Measurements from ENCODE around the gene ASPG. TPM values are rescaled to one million over a fixed set of nuclear protein-coding genes. Genes with fewer than 3 reads are reported as not detected.

The ASPG gene
- total RNA-seq, 2 donors from 2014 or later = 0.30 TPM; not detected in 1

DNA sequence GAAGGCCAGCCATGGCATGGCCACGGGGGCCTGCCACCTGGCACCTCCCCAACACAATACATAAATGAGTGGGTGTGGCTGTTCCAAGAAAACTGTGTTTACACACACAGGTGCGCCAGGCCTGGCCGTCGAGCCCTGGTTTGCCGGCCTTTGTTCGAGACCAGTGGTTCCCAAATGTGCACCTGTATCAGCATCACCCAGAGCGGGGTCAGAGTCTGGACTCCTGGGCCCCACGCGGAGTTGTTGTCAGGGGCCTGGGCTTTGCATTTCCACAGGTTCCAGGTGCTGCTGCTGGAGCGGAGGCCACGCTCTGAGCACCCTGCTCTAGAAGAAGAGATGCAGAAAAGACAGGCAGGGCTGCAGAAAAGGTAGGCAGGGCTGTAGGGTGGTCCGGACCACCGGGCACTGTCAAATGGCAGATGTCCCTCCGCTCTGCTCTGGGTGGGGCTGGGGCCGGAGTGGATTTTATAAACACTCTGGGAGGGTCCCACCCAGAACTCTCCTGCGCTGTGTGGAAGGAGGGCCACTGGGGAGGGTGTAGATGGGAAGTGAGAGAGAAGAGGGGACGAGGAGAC lies 4.2 kb upstream of the ASPG start:
- Mint-ChIP-seq H3K27me3 (ENCODE audit: low read depth) (peaks cover 8% of the 10 kb centered on the region), H3K4me1 (ENCODE audit: low read depth) (peaks cover 20% of the 10 kb centered on the region), H3K9me3 (no peaks in the 10 kb centered on the region), H3K4me3 (no peak overlapping the region), H3K27ac (no peak overlapping the region), H3K36me3 (ENCODE audit: insufficient read depth in 2 of 2) (no peaks in the 10 kb centered on the region)
- DNase-seq (no peak), ATAC-seq (replicated peaks in 1 of 2) (no peak)

DNA sequence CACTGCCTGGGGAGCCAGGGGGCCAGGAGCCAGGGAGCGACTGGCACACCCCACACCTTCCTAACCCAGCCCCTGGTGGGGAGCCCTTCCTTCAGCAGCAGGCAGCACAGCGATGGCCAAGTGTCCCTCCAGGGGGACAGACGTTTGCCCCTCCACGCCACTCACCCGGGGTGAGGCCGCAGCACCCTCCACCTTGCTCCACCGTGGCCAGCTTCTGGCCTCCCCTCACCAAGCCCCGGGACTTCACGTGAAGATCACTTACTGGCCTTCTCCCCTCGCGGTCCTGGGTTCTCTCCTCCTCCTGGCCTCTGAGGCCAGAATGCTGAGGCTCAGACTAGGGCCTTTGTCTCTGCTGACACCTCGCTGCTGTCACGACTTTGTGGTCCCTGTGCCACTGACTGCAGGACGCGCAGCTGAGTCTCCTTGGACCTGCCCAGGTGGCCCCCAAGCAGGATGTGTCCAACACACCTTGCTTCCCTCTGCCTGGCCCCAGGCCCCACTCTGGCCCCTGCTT lies 3.5 kb upstream of the ASPG start:
- ATAC-seq (replicated peaks in 1 of 2) (no peak), DNase-seq (no peak)
- Mint-ChIP-seq H3K4me1 (ENCODE audit: low read depth) (peaks cover 15% of the 10 kb centered on the region), H3K9me3 (no peaks in the 10 kb centered on the region), H3K36me3 (ENCODE audit: insufficient read depth in 2 of 2) (no peaks in the 10 kb centered on the region), H3K27ac (no peak overlapping the region), H3K4me3 (no peak overlapping the region), H3K27me3 (ENCODE audit: low read depth) (peaks cover 8% of the 10 kb centered on the region)

DNA sequence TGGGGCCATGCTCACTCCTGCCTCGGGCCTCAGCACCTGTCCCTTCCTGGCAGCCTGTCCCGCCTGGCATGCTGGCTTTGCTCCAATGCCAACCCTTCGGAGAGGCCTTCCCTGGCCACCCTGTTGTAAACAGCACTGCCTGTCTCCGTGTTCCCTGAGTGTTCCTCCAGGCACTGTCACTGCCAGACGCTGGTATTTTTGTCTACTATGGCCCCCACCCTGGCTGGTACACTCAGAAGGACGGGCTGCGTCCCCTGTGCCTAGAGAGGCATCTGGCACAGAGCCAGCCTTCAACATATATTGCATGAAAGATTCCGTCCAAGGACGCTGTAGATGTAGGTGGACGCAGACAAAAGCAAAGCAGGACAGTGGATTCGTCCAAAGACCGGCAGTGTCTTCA lies 2.7 kb upstream of the ASPG start:
- DNase-seq (no peak), ATAC-seq (replicated peaks in 1 of 2) (no peak)
- Mint-ChIP-seq H3K27ac (no peak overlapping the region), H3K9me3 (no peaks in the 10 kb centered on the region), H3K36me3 (ENCODE audit: insufficient read depth in 2 of 2) (no peaks in the 10 kb centered on the region), H3K4me1 (ENCODE audit: low read depth) (peaks cover 11% of the 10 kb centered on the region), H3K27me3 (ENCODE audit: low read depth) (peaks cover 8% of the 10 kb centered on the region), H3K4me3 (no peak overlapping the region)

DNA sequence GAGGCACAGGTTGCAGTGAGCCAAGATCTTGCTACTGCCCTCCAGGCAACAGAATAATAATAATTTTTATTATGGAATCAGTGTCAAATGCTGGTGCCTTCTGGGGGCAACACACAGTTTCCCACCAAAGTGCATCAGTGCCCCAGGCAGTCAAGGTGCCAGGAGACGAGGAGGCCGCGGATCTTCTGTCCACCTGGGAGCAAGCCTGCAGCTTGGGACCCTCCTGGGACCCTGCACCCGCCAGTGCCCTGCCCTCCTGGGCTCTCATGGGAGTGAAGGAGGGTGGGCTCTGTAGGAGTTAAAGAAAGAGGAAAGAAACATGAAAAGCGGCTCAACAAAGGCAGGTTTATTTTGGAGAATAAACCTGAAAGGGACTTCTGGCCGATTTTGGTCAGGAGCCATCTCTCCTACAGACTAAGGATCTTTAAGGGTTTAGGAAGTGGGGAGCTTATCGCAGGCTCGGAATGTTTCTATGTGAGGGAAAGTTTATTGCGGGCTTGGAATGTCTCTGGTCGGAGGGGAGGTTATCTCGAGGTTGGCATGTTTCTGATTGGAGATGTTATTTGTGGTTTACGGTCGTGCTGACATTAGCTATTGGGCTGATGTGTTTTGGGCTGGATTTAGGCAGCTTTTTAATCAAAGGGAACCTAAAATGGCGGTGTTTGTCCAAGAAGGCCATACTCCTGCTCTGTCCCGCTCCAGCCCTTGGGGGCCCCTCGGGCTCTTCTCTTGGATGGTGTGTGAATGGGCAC lies 1.1 kb upstream of the ASPG start:
- Mint-ChIP-seq H3K4me3 (peak overlapping the region in 1 of 2 donors; percentile 24), H3K9me3 (no peaks in the 10 kb centered on the region), H3K36me3 (ENCODE audit: insufficient read depth in 2 of 2) (no peaks in the 10 kb centered on the region), H3K4me1 (ENCODE audit: low read depth) (no peaks in the 10 kb centered on the region), H3K27ac (no peak overlapping the region), H3K27me3 (ENCODE audit: low read depth) (peaks cover 8% of the 10 kb centered on the region)
- ATAC-seq (replicated peaks in 1 of 2) (no peak), DNase-seq (no peak)

DNA sequence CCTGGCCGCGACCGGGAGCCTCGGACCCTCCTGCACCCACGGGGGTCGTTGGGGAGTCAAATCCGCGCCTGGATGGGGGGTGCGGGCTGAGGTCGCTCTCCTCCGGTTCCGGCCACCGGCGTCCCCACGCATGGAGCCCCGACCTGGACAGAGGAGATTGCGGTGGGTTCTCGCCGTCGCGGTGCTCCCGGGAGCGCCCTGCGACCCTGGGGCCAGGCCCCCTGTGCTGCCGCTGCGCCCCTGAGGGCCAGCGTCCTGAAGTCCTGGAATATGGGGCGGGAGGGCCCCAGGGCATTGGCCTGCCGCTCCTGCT lies 345 bp downstream of the ASPG start:
- H3K4me1 Mint-ChIP-seq (ENCODE audit: low read depth) = no peaks in the 10 kb centered on the region
- no peaks in the 10 kb centered on the region for H3K9me3 Mint-ChIP-seq
- DNase-seq (no peak), ATAC-seq (replicated peaks in 1 of 2) (peak in 1 of 2 donors; percentile 10)
- no peak overlapping the region for H3K27ac Mint-ChIP-seq
- peaks cover 8% of the 10 kb centered on the region for H3K27me3 Mint-ChIP-seq (ENCODE audit: low read depth)
- H3K36me3 Mint-ChIP-seq (ENCODE audit: insufficient read depth in 2 of 2) = no peaks in the 10 kb centered on the region
- H3K4me3 Mint-ChIP-seq = no peak overlapping the region

DNA sequence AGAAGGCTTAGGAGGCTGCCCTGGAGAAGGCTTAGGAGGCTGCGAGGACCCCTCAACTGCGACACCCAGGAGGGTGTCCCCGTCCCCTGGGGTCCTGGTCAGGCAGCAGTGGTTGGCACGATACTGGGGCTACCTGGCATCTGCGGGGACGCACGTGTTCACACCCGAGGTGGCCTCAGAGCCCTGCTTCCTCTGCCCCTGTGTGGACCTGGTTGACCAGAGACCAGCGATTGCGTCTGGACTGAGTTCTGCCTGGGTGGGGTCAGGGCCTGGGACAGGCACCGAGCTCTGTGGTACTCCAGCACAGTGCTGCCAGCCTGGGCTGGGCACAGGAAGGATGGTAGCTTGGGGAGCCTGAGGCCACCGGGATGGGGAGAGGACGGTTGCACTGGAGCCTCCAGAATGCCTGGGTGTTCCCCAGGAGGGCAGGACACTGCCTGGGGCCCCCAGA lies 735 bp downstream of the ASPG start:
- H3K4me3 Mint-ChIP-seq = peak overlapping the region in 1 of 2 donors; percentile 29
- ATAC-seq (replicated peaks in 1 of 2) (no peak), DNase-seq (no peak)
- H3K9me3 Mint-ChIP-seq = no peaks in the 10 kb centered on the region
- no peaks in the 10 kb centered on the region for H3K4me1 Mint-ChIP-seq (ENCODE audit: low read depth)
- H3K36me3 Mint-ChIP-seq (ENCODE audit: insufficient read depth in 2 of 2) = no peaks in the 10 kb centered on the region
- peaks cover 8% of the 10 kb centered on the region for H3K27me3 Mint-ChIP-seq (ENCODE audit: low read depth)
- no peak overlapping the region for H3K27ac Mint-ChIP-seq

DNA sequence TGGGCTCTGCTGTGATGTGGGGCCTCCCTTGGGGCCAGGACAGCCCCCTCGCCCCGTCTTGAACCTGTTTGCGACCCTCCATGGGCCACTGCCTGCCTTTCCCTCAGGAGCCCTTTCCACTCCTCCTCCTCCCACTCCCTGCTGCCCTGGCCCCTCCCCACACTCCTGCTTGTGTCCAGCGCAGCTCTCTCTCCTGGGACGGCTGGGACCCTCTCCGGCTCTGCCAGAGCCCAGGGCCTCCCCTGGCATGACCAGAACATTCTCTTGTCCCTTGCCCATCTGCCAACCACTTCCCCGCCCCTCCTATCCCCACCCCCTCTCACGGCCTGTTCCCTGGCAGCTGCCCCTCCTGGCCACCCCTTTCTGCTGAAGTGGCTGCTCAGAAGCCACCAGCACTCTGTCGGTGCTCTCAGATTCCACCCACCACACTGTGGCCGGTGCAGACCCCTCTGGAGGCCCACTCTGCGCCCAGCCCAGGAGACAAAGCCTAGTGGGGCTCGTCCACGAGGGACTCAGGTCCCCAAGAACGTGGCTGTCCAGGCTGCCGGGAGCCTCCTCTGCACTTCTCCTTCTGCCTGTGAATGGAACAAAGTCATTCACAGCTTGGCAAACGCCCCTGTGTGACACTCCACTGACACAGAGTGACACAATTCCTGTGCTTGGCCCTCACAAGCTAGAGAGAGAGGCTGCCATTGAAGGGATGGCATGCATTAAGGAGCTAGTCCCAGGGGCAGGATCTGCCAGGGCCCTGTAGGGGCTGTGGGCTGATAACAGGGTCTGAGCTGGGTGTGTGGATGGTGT lies 1.4 kb downstream of the ASPG start:
- ATAC-seq (replicated peaks in 1 of 2) (no peak), DNase-seq (no peak)
- no peaks in the 10 kb centered on the region for H3K9me3 Mint-ChIP-seq
- no peaks in the 10 kb centered on the region for H3K4me1 Mint-ChIP-seq (ENCODE audit: low read depth)
- H3K27ac Mint-ChIP-seq = no peak overlapping the region
- no peaks in the 10 kb centered on the region for H3K36me3 Mint-ChIP-seq (ENCODE audit: insufficient read depth in 2 of 2)
- H3K4me3 Mint-ChIP-seq = peak overlapping the region in 1 of 2 donors; percentile 17
- peaks cover 8% of the 10 kb centered on the region for H3K27me3 Mint-ChIP-seq (ENCODE audit: low read depth)

DNA sequence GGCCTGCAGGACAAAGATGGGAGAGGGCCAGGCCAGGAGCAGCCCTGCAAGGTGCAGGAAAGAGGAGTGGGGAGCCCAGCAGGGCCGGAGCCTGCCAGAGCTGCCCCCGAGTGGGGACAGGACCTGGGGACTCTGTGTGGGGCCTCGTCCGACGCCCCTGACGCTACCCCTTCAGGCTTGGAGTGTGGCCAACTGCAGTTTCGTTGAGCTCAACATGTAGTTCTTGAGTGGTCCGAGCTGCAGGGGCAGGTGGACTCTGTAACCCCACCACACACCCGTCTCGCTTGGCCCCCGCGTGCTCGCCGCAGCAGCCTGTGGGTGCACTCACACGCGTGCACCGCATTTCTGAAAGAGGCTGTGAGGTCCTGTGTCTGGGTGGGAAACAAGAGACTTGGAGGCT lies 2.0 kb downstream of the ASPG start:
- Mint-ChIP-seq H3K27ac (no peak overlapping the region), H3K4me3 (no peak overlapping the region), H3K36me3 (ENCODE audit: insufficient read depth in 2 of 2) (no peaks in the 10 kb centered on the region), H3K4me1 (ENCODE audit: low read depth) (no peaks in the 10 kb centered on the region), H3K9me3 (no peaks in the 10 kb centered on the region), H3K27me3 (ENCODE audit: low read depth) (peaks cover 8% of the 10 kb centered on the region)
- ATAC-seq (replicated peaks in 1 of 2) (no peak), DNase-seq (no peak)

DNA sequence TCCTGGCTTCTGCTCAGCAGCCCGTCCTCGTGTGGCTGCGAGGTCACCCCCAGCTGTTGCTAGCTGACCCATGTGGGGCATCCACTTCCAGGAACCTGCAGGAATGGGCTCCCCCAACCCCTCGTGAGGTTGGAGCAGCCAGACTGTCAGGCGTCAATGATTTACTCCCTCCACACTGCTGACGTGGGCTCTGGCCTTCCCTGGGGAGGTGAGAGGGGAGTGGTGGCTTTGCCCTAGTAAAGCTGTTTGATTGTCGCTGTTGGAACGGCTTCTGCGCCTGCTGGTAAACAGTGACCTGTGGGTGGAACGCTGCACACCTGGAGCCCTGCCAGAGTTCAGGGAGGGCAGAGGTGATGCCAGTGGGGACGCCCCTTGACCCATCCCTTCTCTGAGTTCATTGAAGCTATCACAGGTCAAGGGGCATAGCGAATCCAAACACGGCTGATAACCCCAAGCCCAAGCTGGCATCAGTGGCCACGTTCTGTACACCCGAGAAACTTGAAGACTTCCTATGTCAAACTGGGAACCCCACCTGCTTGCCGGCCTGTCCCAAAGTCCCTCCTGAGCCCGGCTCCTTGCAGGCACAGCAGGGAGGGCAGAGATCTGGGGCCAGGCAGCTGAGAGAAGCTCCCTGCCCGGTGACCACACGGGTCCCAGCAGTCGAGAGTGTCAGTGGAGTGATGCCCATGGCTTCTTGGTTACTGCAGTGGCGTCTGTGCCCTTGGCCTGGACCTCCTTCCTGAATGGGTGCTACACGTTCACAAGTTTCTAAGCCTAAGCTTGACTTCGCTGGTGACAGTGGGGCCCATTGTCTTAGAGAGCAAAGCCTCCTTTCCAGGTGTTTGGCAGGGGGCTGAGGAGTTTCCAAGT lies 2.7 kb downstream of the ASPG start:
- H3K27me3 Mint-ChIP-seq (ENCODE audit: low read depth) = peaks cover 8% of the 10 kb centered on the region
- no peak overlapping the region for H3K27ac Mint-ChIP-seq
- no peaks in the 10 kb centered on the region for H3K4me1 Mint-ChIP-seq (ENCODE audit: low read depth)
- ATAC-seq (replicated peaks in 1 of 2) (no peak), DNase-seq (no peak)
- H3K4me3 Mint-ChIP-seq = no peak overlapping the region
- no peaks in the 10 kb centered on the region for H3K36me3 Mint-ChIP-seq (ENCODE audit: insufficient read depth in 2 of 2)
- H3K9me3 Mint-ChIP-seq = no peaks in the 10 kb centered on the region

DNA sequence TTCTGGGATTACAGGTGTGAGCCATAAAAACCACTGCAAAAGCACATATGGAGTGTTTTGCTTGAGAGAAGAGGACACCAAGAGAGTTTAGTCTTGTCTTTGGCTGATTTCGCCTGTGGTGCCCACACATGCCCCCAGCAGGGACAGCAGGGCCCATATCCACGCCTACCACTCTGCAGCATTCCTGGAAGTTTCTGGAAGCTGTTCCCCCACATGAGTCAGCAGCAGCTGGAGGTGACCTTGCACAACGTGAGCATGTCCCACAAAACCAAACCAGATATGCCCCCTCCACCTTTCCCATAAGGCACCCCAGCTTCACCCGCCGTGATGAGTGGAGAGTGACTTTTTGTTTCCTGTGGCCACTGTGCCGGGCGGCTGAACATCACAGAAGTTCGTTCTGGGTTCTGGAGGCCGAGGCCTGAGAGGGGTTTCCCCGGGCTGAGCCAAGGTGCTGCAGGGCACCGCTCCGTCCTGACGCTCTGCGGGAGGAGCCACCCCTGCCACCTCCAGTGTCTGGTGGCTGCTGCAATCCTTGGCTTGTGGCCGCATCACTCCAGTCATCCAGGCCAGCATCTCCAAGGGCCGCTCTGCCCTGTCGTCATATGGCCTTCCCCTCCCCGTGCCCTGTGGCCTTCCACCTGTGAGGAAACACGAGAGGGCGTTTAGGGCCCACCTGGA lies 4.7 kb downstream of the ASPG start:
- no peak for DNase-seq
- H3K36me3 Mint-ChIP-seq (ENCODE audit: insufficient read depth in 2 of 2) = no peaks in the 10 kb centered on the region
- no peak for ATAC-seq (replicated peaks in 1 of 2)
- H3K27ac Mint-ChIP-seq = no peak overlapping the region
- H3K9me3 Mint-ChIP-seq = no peaks in the 10 kb centered on the region
- no peak overlapping the region for H3K4me3 Mint-ChIP-seq
- peaks cover 5% of the 10 kb centered on the region for H3K4me1 Mint-ChIP-seq (ENCODE audit: low read depth)
- no peaks in the 10 kb centered on the region for H3K27me3 Mint-ChIP-seq (ENCODE audit: low read depth)

DNA sequence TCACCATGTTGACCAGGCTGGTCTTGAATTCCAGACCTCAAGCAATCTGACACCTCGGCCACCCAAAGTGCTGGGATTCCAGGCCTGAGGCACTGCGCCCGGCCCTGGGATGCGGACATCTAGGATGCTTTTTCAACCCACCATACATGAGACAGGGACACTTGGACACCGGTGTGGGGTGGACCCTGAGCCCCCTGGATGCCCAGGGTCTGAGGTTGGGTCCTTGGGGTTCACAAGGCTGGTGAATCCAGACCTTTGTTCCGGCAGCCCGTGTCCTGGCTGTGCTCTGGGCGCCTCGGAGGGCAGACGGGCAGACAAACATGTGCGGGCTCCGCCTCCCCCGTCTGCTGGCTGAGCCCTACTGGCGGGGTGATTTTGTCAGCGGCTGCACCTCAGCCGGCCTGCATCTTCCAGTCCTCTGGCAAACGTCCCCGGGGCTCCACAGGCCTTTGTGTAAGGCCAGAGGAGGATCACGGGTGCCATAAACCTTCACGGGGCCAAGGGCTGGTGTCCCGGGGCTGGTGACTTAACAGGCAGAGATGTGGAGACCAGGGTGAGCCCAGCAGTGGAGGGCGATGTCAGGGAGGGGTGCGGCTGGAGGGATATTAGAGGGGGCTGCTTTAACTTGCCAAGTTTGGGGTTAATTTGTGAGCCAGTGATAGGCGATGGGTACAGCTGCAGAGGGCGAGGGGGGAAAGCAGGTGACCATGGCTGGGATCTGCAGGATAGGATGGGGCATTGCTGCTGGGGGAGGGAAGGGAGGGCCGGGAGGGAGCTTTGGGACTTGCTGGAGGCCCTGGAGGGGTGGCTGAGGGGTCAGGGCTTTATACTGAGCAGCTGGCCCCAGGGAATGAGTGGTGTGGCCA lies 5.8 kb downstream of the ASPG start:
- no peaks in the 10 kb centered on the region for H3K36me3 Mint-ChIP-seq (ENCODE audit: insufficient read depth in 2 of 2)
- no peak overlapping the region for H3K4me3 Mint-ChIP-seq
- H3K4me1 Mint-ChIP-seq (ENCODE audit: low read depth) = peaks cover 5% of the 10 kb centered on the region
- no peak overlapping the region for H3K27ac Mint-ChIP-seq
- no peaks in the 10 kb centered on the region for H3K27me3 Mint-ChIP-seq (ENCODE audit: low read depth)
- no peaks in the 10 kb centered on the region for H3K9me3 Mint-ChIP-seq
- no peak for DNase-seq
- ATAC-seq (replicated peaks in 1 of 2) = no peak

All from activated T-cell treated with anti-CD3 and anti-CD28 coated beads, Interleukin-2, amount 50 U/mL, for 72 hours (primary cell).